Ovary (tissue), 9 donors: ENCODE data around the gene CHST12. TPM values are rescaled to one million over a fixed set of nuclear protein-coding genes. Genes with fewer than 3 reads are reported as not detected.

ENCODE experiments used
- DNase-seq, 5 donors: peaks; one replicate each; pipeline ENCODE4 v3.0.0-alpha.2; 2019 to 2020
- H3K27ac ChIP-seq, 2 donors: fragments of 200-600 bp; one replicate each; pipeline versions ENCODE4 v1.5.1 to v1.8.0; 2019 to 2022
- H3K27me3 ChIP-seq: fragments of 200-600 bp; one replicate; pipeline ENCODE4 v1.8.0; 2022
- H3K36me3 ChIP-seq: fragments of 200-600 bp; sonication (generic); one replicate; pipeline ENCODE4 v1.5.1; 2019
- H3K4me1 ChIP-seq: one replicate; pipeline ENCODE4 v1.8.1; 2013; ENCODE audit warnings: mild to moderate bottlenecking, moderate library complexity; ENCODE audit not compliant: insufficient read depth
- H3K4me3 ChIP-seq: fragments of 200-600 bp; sonication (generic); one replicate; pipeline ENCODE4 v1.5.1; 2017
- H3K9me3 ChIP-seq, 2 donors: fragments of 200-600 bp in 1 of 2; sonication (generic) in 1 of 2; one replicate each; pipeline versions ENCODE4 v1.5.1 to v1.8.1; 2013 to 2019; ENCODE audit warnings: mild to moderate bottlenecking in 1 of 2, moderate library complexity in 1 of 2
- EP300 ChIP-seq: sonication (generic); formaldehyde crosslinking; IDR thresholded peaks from one replicate; pipeline ENCODE4 v1.6.1; 2017; ENCODE audit warnings: antibody characterized with exemption
- POLR2A ChIP-seq: fragments of 450-650 bp; IDR thresholded peaks from one replicate; pipeline ENCODE4 v1.6.1; 2017; ENCODE audit warnings: antibody characterized with exemption, mild to moderate bottlenecking, moderate library complexity
- WGBS, 3 donors: extraction: QIAGEN DNeasy Blood & Tissue Kit in 1 of 3; methylation state at CpG; one replicate each; pipeline versions ENCODE4 v1.1.5 to v1.1.7; 2013 to 2017; 5-methylcytosine and 5-hydroxymethylcytosine counted together
- intact Hi-C, 4 donors: fragments of 100-400 bp; cut with DNase I; formaldehyde crosslinking; loops; one replicate each; pipeline versions ENCODE4 v1.11.0 to v1.15.1; 2022 to 2023
- polyA plus RNA-seq, 2 donors: library from polyadenylated mRNA; stranded (reverse); fragments of 200-250 nt in 1 of 2; fragments of 350-450 nt in 1 of 2; fragmentation: Illumina TruSeq in 1 of 2; extraction: RNeasy Lipid Tissue Mini Kit (QIAGEN cat#74804) in 1 of 2; gene quantifications; one replicate each; pipeline ENCODE4 v1.2.3, GENCODE V29; 2013 to 2014
- total RNA-seq, 7 donors: library from RNA; depleted of rRNA in 2 of 7; stranded (reverse); fragments of >200 nt in 2 of 7; fragmentation: NEBNext Ultra II Directional in 3 of 7; extraction: Animal tissue kit (Norgen Biotek cat#: 25700) in 3 of 7; gene quantifications; one replicate each; pipeline versions ENCODE4 v1.1.0 to v1.2.4, GENCODE V29; 2016 to 2023
- TF ChIP-seq, protein P1 (sequence below), 3 donors: fragments of 450-650 bp in 2 of 3; fragments of 200-600 bp in 1 of 3; IDR thresholded peaks; one replicate each; pipeline versions ENCODE4 v1.5.1 to v1.8.0; 2016 to 2022; ENCODE audit warnings: antibody characterized with exemption in 3 of 3, mild to moderate bottlenecking in 1 of 3
- donor health status: DM: no; HTN: no; CAD: no; lungs with moderate emphysema.
- donor health status: DM: no; HTN: no; CAD: no.
- donor health status: Bipolar disorder and iron deficiency.
- donor health status: DM: yes; HTN: yes; CAD: no.
- donor health status: DM: no; HTN: no; CAD: no.
- donor health status: DM: yes; HTN: yes; CAD: no.

Gene CHST12
- total and polyA plus RNA-seq, 9 donors = 3.9 to 21.7 (median 12.6) TPM

DNA sequence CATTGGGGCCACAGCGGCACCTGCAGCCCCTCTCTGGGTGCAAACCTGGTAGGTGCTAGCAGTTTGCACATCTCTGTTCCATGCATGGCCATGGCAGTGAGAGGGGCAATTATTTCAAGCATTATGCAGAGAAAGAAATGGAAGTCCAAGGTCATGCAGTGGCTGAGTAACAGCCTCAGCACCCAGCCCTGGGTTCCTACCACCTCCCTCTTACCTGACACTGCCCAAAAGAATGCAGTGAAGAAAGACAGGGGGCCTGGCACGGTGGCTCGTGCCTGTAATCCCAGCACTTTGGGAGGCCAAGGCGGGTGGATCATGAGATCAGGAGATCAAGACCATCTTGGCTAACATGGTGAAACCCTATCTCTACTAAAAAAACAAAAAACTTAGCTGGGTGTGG, 4.9 kb upstream of the CHST12 start:
- TF ChIP-seq, protein P1, sequence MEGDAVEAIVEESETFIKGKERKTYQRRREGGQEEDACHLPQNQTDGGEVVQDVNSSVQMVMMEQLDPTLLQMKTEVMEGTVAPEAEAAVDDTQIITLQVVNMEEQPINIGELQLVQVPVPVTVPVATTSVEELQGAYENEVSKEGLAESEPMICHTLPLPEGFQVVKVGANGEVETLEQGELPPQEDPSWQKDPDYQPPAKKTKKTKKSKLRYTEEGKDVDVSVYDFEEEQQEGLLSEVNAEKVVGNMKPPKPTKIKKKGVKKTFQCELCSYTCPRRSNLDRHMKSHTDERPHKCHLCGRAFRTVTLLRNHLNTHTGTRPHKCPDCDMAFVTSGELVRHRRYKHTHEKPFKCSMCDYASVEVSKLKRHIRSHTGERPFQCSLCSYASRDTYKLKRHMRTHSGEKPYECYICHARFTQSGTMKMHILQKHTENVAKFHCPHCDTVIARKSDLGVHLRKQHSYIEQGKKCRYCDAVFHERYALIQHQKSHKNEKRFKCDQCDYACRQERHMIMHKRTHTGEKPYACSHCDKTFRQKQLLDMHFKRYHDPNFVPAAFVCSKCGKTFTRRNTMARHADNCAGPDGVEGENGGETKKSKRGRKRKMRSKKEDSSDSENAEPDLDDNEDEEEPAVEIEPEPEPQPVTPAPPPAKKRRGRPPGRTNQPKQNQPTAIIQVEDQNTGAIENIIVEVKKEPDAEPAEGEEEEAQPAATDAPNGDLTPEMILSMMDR (IDR thresholded peaks at IDR 0.05) = no peak
- TF ChIP-seq EP300 = no peak
- intact Hi-C loops = no loop called here
- H3K9me3 ChIP-seq = no peaks in the 10 kb centered on the region
- H3K27ac ChIP-seq = no peak overlapping the region
- H3K27me3 ChIP-seq = no peaks in the 10 kb centered on the region
- H3K36me3 ChIP-seq = no peaks in the 10 kb centered on the region
- H3K4me3 ChIP-seq = no peak overlapping the region
- WGBS, 3 donors = 88 to 91% (median 91%) methylated on average over 4 of the region's 4 CpGs
- H3K4me1 ChIP-seq = peaks cover 5% of the 10 kb centered on the region
- DNase-seq = no peak

DNA sequence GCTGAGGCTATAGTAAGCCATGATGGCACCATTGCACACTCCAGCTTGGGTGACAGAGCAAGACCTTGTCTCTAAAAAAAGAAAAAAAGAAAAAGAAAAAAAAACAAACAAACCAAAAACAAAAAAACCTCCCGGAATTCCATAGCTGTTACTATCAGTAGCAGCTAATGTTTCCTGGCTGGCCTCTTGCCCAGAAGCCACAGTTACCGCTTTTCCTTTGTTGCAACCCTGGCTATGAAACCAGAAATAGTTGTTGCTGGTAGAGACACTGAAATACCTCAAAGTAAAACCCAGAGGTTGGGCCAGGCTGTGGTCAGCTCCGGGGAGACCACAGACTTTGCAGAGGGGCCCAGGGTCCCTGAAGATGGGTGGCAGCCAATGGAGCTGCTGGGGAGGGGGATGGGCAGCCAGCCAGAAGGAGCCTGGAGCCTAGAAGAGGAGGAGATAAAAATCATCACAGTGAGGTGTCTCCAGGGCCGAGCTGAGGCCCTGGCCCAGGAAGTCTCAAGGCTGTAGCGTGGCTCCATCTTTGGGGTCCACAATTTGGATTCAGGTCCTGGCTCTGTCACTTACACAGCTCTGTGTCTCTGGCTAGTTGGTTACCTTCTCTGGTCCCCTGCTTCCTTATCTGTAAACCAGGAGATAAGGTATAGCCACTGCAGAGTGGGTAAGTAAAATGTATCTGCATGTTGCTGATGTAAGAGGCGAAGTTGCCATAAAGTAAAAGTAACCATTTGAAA, 3.4 kb upstream of the CHST12 start:
- Histone ChIP-seq H3K9me3 (no peaks in the 10 kb centered on the region), H3K4me3 (no peak overlapping the region)
- 19 to 23% (median 21%) methylated on average over 6 of the region's 6 CpGs for WGBS, 3 donors

DNA sequence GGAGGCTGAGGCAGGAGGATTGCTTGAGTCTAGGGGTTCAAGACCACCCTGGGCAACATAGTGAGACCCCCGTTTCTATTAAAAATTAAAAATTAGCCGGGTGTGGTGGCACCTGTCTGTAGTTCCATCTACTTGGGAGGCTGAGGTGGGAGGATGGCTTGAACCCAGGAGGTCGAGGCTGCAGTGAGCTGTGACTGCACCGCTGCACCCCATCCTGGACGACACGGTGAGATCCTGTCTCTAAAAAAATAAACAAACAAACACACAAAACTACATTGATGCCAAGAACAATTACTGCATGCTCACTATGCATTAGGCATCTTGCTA, 761 bp upstream of the CHST12 start:
- H3K9me3 ChIP-seq = no peaks in the 10 kb centered on the region
- intact Hi-C loops = no loop called here
- no peaks in the 10 kb centered on the region for H3K27me3 ChIP-seq
- H3K36me3 ChIP-seq = no peaks in the 10 kb centered on the region
- peaks cover 5% of the 10 kb centered on the region for H3K4me1 ChIP-seq
- no peak for DNase-seq
- TF ChIP-seq, protein P1 (IDR thresholded peaks at IDR 0.05) = no peak
- TF ChIP-seq POLR2A (no peak), EP300 (no peak)
- no peak overlapping the region for H3K27ac ChIP-seq
- H3K4me3 ChIP-seq = peak overlapping the region; percentile 50
- 41 to 53% (median 43%) methylated on average over 6 of the region's 6 CpGs for WGBS, 3 donors

More for the DNA sequence above, 3.4 kb upstream of the CHST12 start:
- TF ChIP-seq, protein P1 (IDR thresholded peaks at IDR 0.05) = no peak
- TF ChIP-seq POLR2A = no peak
- TF ChIP-seq EP300 = no peak
- Histone ChIP-seq H3K27me3 (no peaks in the 10 kb centered on the region), H3K36me3 (no peaks in the 10 kb centered on the region), H3K27ac (peak overlapping the region; percentile 49 to 56), H3K4me1 (peaks cover 5% of the 10 kb centered on the region)
- intact Hi-C loops = no loop called here
- DNase-seq = peak; percentile 79 to 90 (median 87)

DNA sequence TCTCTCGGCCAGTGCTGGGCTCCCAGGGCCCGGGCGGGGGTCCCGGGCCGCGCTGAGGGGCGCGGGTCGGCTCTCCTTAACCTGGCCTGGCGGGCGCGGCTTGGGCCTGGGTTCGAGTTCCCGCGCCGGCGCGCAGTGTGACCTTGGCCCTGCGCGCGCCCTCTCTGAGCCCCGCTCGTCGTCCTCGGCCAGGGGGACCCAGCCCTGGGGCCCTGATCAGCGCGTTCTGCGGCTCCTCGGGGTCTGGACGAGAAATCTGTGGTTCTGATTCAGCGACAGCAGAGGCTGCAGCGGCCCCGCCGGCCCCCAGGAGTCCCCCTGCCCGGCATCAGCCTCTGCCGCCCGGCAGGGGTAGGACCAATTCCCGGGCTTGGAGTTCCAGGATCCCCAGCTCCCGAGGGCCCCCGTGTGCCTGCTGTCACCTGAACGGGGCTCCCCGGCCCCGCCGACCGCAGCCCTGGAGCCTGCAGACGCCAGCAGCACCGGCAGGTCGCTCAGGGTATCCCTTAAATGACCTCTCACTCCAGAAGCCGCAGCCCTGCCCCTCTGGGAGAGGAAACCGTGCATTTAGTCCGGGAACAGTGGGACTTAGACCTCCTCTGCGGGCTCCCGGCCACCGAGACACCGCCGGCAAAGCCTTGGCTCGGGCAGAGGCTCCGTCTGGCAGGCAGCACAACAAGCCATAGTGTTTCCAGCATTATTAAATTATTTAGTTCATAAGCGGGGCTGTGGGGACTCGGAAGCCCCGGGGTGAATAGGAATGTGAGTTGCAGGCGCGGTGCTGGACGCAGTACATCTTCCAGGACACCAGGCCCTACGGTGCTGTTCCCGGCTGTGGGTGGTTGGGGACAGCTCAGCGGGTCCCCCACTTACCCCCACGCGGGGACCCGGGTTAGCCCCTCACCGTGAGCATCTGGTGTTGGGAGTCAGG, 572 bp downstream of the CHST12 start:
- WGBS, 3 donors = 1 to 3% (median 1%) methylated on average over 43 to 71 of the region's 71 CpGs
- Histone ChIP-seq H3K4me1 (peaks cover 12% of the 10 kb centered on the region), H3K9me3 (no peaks in the 10 kb centered on the region), H3K27ac (peak overlapping the region in 1 of 2 donors; percentile 16), H3K4me3 (peak overlapping the region; percentile 100), H3K27me3 (no peaks in the 10 kb centered on the region), H3K36me3 (no peaks in the 10 kb centered on the region)
- no peak for TF ChIP-seq POLR2A
- TF ChIP-seq, protein P1 (IDR thresholded peaks at IDR 0.05) = peak in 1 of 3 donors; percentile 15
- DNase-seq = peak in 4 of 5 donors; percentile 34 to 69 (median 52)
- intact Hi-C loops = no loop called here
